Kidney (tissue), 14 donors: ENCODE data around the gene MLC1. TPM values are rescaled to one million over a fixed set of nuclear protein-coding genes. Genes with fewer than 3 reads are reported as not detected.

Experiments
- DNase-seq, 5 donors: peaks; one replicate each; pipeline ENCODE4 v3.0.0-alpha.2; 2013 to 2020
- FAIRE-seq: peaks from 2 replicates; lab custom pipeline; 2012; peaks lifted over from hg19 to GRCh38; lab: Jason Lieb, UNC
- H3K27ac ChIP-seq, 2 donors: one replicate each; pipeline ENCODE4 v1.7.0; 2013; ENCODE audit warnings: low read depth in 2 of 2, low read length in 2 of 2, inconsistent platforms in 1 of 2
- H3K27me3 ChIP-seq: one replicate; pipeline ENCODE4 v1.7.1; 2013; ENCODE audit warnings: low read length, inconsistent platforms; ENCODE audit not compliant: control insufficient read depth, insufficient read depth
- H3K36me3 ChIP-seq, 3 donors: one replicate each; pipeline versions ENCODE4 v1.7.0 to v1.7.1; 2013; ENCODE audit warnings: low read length in 3 of 3, control low read depth in 1 of 3, inconsistent platforms in 1 of 3; ENCODE audit not compliant: insufficient read depth in 3 of 3, control insufficient read depth in 2 of 3
- H3K4me1 ChIP-seq, 3 donors: one replicate each; pipeline versions ENCODE4 v1.7.0 to v1.7.1; 2013; ENCODE audit warnings: low read length in 3 of 3, inconsistent platforms in 1 of 3, low read depth in 1 of 3; ENCODE audit not compliant: control insufficient read depth in 2 of 3, insufficient read depth in 2 of 3
- H3K4me3 ChIP-seq, 3 donors: one replicate each; pipeline versions ENCODE4 v1.7.0 to v1.8.1; 2013; ENCODE audit warnings: low read length in 3 of 3, control low read depth in 1 of 3, inconsistent platforms in 1 of 3
- H3K9ac ChIP-seq, 3 donors: one replicate each; pipeline versions ENCODE4 v1.7.0 to v1.7.1; 2013; ENCODE audit warnings: low read length in 3 of 3, control low read depth in 1 of 3, inconsistent platforms in 1 of 3
- H3K9me3 ChIP-seq, 3 donors: one replicate each; pipeline versions ENCODE4 v1.7.0 to v1.7.1; 2013; ENCODE audit warnings: low read length in 3 of 3, control low read depth in 1 of 3, inconsistent platforms in 1 of 3; ENCODE audit not compliant: control insufficient read depth in 2 of 3, insufficient read depth in 1 of 3
- intact Hi-C: fragments of 100-400 bp; cut with DNase I; formaldehyde crosslinking; loops from one replicate; pipeline ENCODE4 v1.11.1; 2022
- polyA plus RNA-seq: library from polyadenylated mRNA; stranded (reverse); fragments of 350-450 nt; fragmentation: Illumina TruSeq; extraction: RNeasy Lipid Tissue Mini Kit (QIAGEN cat#74804); gene quantifications from one replicate; pipeline ENCODE4 v1.2.3, GENCODE V29; 2014; ENCODE audit warnings: low read depth, low replicate concordance; ENCODE audit not compliant: insufficient read depth
- total RNA-seq: library from RNA; stranded (reverse); fragmentation: NEBNext Ultra II Directional; extraction: Animal tissue kit (Norgen Biotek cat#: 25700); gene quantifications from one replicate; pipeline ENCODE4 v1.2.1, GENCODE V29; 2021
- TF ChIP-seq, protein P1 (sequence below): IDR thresholded peaks from 3 replicates; pipeline ENCODE4 v1.5.1; 2012; ENCODE audit warnings: mild to moderate bottlenecking, moderate library complexity, borderline replicate concordance; ENCODE audit not compliant: insufficient read depth; ENCODE audit errors: extremely low read depth
- donor health status: control.
- donor health status: control.
- donor health status: control.
- donor health status: control.
- donor health status: control.
- donor health status: DM: yes; HTN: yes; CAD: no.
- donor health status: Normal renal cell carcinoma (clear cell type).

MLC1 gene
- total and polyA plus RNA-seq, 2 donors from 2014 or later = 0.28 TPM; not detected in 1

- H3K4me3 ChIP-seq = no peak overlapping the region
- H3K9ac ChIP-seq = no peak overlapping the region
- TF ChIP-seq, protein P1, sequence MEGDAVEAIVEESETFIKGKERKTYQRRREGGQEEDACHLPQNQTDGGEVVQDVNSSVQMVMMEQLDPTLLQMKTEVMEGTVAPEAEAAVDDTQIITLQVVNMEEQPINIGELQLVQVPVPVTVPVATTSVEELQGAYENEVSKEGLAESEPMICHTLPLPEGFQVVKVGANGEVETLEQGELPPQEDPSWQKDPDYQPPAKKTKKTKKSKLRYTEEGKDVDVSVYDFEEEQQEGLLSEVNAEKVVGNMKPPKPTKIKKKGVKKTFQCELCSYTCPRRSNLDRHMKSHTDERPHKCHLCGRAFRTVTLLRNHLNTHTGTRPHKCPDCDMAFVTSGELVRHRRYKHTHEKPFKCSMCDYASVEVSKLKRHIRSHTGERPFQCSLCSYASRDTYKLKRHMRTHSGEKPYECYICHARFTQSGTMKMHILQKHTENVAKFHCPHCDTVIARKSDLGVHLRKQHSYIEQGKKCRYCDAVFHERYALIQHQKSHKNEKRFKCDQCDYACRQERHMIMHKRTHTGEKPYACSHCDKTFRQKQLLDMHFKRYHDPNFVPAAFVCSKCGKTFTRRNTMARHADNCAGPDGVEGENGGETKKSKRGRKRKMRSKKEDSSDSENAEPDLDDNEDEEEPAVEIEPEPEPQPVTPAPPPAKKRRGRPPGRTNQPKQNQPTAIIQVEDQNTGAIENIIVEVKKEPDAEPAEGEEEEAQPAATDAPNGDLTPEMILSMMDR = no peak
- DNase-seq (peak in 2 of 5 donors; percentile 43 to 67), FAIRE-seq (no peak)
- H3K4me1 ChIP-seq = no peaks in the 10 kb centered on the region
- peaks cover 13% of the 10 kb centered on the region for H3K27me3 ChIP-seq
- no peak overlapping the region for H3K27ac ChIP-seq
- H3K36me3 ChIP-seq = no peaks in the 10 kb centered on the region
- no peaks in the 10 kb centered on the region for H3K9me3 ChIP-seq
- intact Hi-C loops = no loop called here
These were observed 71.1 kb downstream of the MLC1 start for GRCh38 chr22:50014053-50014501.

DNA sequence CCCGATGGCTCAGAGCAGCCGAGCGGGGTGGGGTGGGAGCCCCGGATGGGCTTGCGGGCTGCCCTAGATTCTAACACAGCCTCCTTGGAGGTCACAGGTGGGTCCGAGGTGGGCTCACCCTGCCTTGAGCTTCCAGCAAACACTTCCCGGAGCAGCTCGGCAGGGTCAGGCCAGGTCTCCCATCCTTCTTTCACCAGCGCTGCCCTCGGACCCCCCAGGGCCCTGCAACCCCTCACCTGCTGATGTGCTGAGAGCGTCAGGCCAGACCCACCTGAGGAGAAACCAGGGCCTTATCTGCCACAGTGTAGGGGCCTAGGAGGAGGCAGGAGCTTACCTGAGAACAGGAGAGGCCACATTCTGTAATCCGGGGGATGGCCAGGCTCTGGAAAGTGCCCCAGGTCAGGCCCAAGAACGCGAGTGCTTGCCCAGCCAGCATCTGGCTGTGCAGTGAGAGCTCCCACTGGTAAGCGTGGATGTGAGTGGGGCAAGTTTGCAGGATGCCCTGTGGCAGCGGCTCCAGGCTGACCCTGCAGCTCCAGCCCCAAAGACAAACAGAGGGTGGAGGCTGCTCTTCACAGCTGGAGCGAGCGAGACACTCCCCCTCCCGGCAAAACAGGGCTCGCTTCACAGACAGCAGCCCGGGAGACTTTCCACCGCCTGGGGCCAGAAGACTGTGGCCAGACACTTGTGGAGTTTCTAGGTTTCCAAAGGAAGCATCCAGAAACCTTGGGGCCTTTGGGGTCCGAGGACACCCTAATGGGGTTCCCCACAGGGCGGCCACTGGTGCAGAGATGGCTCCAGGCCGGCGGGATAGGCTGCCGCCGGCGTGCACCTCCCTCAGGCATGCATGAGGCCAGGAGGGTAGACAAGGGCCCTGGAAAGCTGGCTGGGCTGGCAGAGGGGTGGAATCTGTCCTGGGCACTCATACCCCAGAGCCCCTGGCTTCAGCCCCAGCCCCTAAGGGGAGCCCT is 72.7 kb downstream of the MLC1 start, which contains the start of gene IL17REL:
TSS of gene IL17REL (minus strand) at position 555 of the 971 bp plus-strand sequence. CDS start at position 436, 119 bp downstream.
- no peak within 1 kb of the TSS for H3K9ac ChIP-seq
- intact Hi-C loops = no loop called here
- H3K36me3 ChIP-seq = no peaks in the 10 kb centered on the region
- no peaks in the 10 kb centered on the region for H3K9me3 ChIP-seq
- FAIRE-seq (no peak), DNase-seq (peak in 3 of 5 donors; percentile 32 to 50 (median 42))
- peaks cover 13% of the 10 kb centered on the region for H3K27me3 ChIP-seq
- no peaks in the 10 kb centered on the region for H3K4me1 ChIP-seq
- TF ChIP-seq, protein P1 = no peak
- no peak within 1 kb of the TSS for H3K27ac ChIP-seq
- H3K4me3 ChIP-seq = no peak within 1 kb of the TSS

GRCh38 chr22:50011447-50012210 is 73.6 kb downstream of the MLC1 start:
- no peaks in the 10 kb centered on the region for H3K9me3 ChIP-seq
- H3K4me3 ChIP-seq = no peak overlapping the region
- no peak overlapping the region for H3K27ac ChIP-seq
- H3K27me3 ChIP-seq = peaks cover 13% of the 10 kb centered on the region
- no peaks in the 10 kb centered on the region for H3K36me3 ChIP-seq
- H3K4me1 ChIP-seq = no peaks in the 10 kb centered on the region
- no peak overlapping the region for H3K9ac ChIP-seq
- DNase-seq (peak in 2 of 5 donors; percentile 44 to 52), FAIRE-seq (no peak)
- TF ChIP-seq, protein P1 = no peak
- intact Hi-C loops = no loop called here
